GM19035 (cell line): ENCODE measurements around the gene MAST2.

Experiments used
- ATAC-seq: cut with Tn5 transposase; IDR thresholded peaks from one replicate; pipeline ENCODE4 v1.9.1; 2021; ENCODE audit not compliant: unreplicated experiment

The MAST2 gene

GRCh38 chr1:45974541-45975269, 171.3 kb downstream of the MAST2 start:
- no peak for ATAC-seq

GRCh38 chr1:45976623-45977022, 173.2 kb downstream of the MAST2 start:
- ATAC-seq, result no peak

- ATAC-seq, result no peak
Observed at GRCh38 chr1:45979074-45979777, 175.8 kb downstream of the MAST2 start.

DNA sequence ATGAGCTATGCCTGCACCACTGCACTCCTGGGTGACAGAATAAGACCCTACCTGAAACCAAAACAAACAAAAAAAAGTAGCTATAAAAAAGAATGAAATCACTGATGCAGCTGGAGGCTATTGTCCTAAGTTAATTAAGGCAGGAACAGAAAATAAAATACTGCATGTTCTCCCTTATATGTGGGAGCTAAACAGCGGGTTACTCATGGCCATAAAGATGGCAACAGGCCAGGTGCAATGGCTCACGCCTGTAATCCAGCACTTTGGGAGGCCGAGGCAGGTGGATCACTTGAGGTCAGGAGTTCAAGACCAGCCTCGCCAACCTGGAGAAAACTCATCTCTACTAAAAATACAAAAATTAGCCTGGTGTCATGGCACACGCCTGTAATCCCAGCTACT, 176.4 kb downstream of the MAST2 start:
- no peak for ATAC-seq

GRCh38 chr1:45982359-45982758, 178.9 kb downstream of the MAST2 start:
- ATAC-seq, result no peak

DNA sequence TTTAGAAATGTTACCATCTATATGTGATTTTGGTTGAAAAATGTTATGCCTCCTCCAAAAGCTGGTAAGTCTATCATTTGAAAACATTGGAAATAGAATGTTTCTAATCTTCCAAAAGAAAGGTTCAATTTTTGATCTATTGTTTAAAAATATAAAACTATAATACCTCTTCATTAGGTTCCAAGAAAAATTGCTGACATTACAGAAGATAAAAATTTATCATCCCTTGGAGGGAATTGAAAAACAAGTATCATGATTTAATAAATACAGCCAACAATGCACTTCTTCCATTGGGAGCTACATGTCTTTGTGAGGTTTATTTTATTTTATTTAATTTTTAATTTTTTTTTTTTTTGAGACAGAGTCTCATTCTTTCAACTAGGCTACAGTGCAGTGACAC, 180.6 kb downstream of the MAST2 start:
- no peak for ATAC-seq

GRCh38 chr1:45987204-45987603, 183.8 kb downstream of the MAST2 start:
- ATAC-seq, result no peak

DNA sequence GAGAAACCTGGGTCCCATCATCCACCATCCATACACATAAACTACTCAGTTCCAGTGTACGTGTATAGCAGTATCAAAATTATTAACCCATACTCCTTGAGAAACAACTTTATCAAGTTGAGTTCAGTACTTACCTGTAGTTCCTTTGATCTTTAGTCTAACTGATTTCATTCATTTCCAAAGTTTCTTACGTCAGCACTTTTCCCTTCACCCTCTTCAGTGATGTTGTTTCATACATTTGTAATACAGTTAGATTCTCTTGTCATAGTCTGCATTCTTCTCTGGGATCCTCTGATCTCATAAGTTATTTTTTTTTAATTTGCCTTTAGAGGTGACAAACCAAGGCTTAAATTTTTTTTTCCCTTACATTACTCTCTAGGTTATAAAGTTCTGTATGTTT, 185.8 kb downstream of the MAST2 start:
- ATAC-seq, result no peak

DNA sequence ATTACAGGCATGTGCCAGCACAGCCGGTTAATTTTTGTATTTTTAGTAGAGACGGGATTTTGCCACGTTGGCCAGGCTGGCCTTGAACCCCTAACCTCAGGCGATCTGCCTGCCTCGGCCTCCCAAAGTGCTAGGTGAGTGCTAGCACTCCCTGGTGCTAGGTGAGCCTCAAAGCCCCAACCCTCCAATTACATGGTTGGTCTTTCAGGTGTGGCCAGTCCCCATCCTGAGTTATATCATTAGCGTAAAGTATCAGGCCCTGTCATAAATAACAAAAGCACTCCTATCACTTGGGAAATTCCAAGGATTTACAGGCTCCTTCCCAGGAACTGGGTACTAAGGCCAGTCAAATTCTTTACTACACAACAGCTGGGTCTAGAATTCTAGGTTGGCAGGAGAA, 191.0 kb downstream of the MAST2 start:
- no peak for ATAC-seq

- ATAC-seq, result no peak
Observed at GRCh38 chr1:45995298-45995697, 191.9 kb downstream of the MAST2 start.

DNA sequence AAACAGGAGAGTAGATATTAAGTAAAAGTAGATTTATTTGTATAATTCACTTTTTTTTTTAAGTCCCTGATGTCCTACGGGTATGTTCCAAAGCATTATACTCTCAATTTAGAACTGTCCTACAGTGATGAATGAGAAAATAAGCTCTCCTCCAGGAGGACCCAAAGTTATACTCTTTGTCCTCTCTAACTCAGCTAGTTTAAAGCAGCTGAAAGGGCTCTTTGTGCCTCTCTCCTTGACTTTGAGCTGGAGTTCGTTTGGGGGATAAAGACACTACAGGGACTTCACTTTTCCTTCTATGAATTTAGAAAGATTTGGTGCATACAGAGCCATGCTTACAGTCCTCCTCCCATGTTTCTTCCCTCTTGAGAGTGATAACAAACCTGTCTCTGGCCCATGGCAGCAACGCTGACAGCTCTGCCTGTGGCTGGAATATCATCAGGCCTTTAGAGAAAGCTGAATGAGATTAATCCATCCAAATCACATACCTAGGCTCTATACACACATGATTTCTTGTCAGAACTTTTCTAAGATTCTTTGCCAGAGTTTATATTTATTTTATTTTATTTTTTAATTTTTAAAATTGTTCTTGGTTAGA, 194.7 kb downstream of the MAST2 start:
- no peak for ATAC-seq

DNA sequence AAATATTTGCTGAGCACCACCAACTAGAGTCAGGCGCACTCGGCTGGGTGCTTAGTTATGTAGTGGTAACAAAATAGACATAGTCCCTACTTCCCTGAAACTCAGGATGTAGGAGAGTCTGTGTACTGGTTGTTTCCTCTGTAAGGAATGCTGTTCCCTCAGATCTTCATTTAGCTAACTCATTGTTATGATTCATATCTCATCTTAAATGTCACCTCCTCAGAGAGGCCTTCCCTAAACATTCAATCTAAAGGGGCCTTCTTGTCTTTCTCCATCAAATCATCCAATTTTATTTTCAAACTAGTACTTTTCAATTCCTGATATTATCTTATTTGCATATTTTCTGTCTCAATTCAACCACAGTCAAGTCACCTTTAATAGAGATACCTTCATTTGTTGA, 196.1 kb downstream of the MAST2 start:
- ATAC-seq, result no peak

DNA sequence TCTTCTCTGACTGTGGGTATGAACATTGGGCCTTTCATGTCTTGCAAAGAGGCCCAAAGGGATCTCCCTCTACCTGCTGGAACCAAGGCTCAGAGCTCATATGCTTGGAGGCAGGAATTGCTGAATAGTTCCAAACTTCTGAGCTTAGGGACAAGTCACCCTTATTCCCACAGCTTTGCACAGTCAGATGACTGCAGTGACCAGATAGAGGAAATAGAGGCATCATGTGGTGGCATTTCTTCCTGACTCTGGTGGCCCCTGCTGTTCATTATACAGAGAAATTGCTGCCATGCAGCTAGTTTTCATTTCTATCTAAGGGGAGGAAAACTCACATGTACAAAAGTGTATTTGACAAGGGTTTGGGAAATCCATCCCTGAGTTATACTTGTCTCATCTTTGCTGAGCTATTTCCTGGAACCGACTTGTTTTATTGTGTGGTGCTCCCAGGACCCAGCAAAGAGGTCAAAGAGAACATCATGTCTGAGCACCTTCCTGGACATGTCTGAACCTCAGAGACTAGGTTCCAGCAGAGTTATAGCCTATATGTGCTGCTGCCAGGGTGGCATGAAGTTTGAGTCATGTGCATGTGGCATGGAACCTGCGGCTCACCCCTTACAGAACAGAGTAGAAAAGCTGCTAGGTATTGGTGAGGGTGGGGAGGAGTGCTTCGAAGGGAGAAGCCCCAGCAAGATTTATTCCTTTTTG, 197.8 kb downstream of the MAST2 start:
- no peak for ATAC-seq

- ATAC-seq, result no peak
Observed at GRCh38 chr1:46002551-46003150, 199.2 kb downstream of the MAST2 start.

- no peak for ATAC-seq
Observed at GRCh38 chr1:46003315-46003714, 199.9 kb downstream of the MAST2 start.

- no peak for ATAC-seq
Observed at GRCh38 chr1:46004492-46004891, 201.1 kb downstream of the MAST2 start.

- ATAC-seq, result no peak
Observed at GRCh38 chr1:46005594-46005993, 202.2 kb downstream of the MAST2 start.

DNA sequence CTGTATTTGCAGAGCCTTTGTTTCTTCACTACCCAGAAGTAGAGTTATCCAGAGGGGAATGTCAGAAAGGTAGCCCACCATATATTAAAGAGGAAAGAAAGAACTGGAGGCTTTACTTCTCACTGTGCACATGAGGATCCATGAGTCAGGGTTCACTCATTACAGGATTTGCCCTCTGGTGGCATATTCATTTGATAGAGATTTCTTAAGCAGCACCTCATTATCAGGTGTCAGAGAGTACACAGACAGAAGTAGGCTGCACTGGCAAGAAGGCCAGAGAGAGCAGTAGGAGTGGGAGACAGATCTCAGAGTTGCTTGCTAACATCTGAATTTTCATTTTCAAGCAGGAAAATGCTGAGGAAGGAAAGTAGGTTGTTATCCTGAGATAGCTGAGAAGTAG, 205.2 kb downstream of the MAST2 start:
- no peak for ATAC-seq

DNA sequence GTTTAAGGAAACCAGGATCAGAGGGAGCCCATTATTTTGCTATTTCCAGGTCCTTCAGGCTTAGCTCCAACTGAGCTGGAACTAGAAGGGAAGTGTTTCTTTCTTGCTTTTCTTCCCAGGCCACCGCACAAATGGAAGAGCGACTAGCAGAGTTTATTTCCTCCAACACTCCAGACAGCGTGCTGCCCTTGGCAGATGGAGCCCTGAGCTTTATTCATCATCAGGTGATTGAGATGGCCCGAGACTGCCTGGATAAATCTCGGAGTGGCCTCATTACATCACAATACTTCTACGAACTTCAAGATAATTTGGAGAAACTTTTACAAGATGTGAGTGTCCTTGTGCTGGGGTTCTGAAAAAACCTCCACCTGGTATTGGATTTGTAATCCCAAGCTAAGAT, 207.2 kb downstream of the MAST2 start:
- no peak for ATAC-seq

DNA sequence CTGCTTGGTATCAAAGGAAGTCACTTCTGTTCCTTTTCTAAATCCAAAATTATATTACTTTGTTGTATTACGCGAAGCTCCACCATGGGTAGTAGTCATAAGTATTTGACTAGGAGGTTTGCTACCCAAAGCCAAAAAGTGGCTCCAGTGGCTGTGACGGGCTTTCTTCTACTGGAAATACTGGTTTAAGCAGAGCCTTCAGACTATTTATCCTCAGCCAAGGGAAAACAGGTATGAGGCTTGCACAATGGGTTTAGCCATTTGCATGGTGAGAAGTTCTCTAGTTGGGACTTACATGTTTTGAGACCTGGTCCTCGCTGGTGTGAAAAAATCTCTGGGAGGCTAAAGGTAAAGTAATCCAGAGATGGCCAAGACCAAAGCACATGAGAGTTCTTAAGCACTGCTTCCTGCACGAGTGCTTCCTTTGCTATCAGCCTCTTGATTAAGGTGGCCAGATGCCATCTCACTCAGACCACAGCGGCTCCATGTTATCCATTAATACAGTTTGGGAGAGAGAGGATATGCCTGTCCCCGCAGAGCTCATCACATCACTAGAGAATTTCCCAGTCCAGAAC, 207.8 kb downstream of the MAST2 start:
- ATAC-seq, result no peak

DNA sequence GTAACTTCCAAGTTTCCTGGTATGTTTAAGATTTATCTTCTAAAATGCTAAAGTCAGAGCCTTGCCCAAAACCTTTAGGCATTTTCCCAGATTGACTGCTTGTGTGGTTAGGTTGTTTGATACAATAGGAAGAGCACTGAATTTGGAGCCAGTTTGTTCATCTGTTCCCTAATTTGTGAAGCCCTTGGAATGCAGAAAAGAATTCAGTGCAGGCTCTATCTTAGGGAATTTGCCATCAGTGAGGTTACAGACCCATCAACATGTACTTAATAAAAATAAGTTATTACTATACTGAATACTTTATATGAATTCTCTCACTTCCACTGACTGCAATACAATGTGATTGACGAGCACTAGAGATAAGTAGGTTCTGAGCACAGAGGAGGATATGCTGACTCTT, 208.8 kb downstream of the MAST2 start:
- no peak for ATAC-seq
